ENCODE data around the gene MACROD2. TPM values are rescaled to one million over a fixed set of nuclear protein-coding genes. Genes with fewer than 3 reads are reported as not detected.
"Not testable (repeated sequence)": the region's sequence is repeated elsewhere in the genome, so short reads cannot be mapped to it uniquely, and the experiment has no call there.

MACROD2 gene
- total RNA-seq, 1 experiment from 2014 or later, result 0.24 TPM

DNA sequence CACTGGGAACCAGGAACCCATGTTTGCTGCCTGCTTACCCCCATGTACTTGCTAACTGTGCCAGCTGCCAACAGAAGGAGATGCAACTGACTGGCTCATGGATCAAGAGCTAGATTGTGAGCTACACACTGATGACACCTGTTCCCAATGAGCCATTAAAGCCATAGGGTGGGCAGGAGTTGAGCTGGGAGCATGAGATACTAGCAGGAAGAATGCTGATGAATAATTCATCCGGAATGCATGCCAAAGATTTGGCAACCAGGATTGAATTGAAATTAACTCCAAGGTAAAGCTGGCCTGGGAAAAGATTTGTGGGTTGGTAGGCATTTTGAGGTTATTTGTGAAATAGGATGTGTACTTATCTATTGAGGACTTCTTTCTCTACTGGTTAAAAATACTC, 1946.8 kb downstream of the MACROD2 start:
- no peak for DNase-seq (ENCODE audit: low read depth)

DNA sequence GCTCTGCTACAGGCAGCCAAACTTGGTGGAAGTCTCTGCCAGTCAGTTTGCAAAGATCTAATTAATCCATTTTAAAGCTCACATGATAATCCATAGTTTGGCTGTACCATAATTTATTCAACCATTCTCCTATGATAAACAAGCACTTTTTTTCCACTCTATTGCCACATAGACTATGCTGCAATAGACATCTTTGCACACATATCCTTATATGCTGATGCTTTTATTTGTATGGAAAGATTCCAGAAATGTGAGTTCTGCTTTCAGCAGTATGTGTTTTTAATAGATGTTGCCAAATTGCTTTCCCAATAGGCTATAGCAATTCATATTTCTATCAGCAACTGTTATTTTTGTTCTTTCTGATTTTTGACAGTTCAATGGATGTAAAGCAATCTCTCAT, 1950.0 kb downstream of the MACROD2 start:
- DNase-seq (ENCODE audit: low read depth), result no peak

DNA sequence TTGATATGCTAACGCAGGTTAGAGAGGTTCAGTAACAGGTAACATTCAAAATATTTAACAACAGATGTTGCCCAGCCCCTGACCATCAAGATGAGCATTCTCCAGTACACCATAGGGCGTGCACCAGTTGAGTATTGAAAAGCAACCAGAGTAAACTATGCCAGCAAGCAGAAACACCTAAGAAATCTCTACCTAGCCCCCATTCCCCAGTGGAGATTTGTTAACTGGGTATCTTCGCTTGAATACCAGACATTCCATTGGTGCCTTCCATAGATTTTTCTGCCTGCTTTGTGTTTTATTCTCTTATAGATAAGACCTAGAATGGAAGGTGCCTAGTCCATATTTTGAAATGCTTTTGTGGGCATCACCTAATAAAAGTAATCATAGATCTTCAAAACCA, 1954.1 kb downstream of the MACROD2 start:
- no peak for DNase-seq (ENCODE audit: low read depth)

DNA sequence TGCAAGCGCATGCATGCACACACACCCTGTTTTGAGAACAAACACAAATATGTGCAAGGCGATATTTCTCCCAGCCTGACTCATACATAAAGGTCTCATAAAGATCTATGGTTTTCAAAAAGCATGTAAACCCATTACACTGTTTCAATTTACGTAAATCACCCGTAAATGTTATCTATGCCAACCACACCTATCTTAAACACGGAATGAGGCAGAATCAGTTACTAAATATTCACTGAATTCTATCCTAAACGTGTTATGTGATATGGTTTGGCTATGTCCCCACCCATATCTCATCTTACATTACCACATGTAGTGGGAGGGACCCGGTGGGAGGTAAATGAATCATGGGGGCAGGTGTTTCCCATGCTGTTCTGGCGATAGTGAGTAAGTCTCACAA, 1956.3 kb downstream of the MACROD2 start:
- no peak for DNase-seq (ENCODE audit: low read depth)

DNA sequence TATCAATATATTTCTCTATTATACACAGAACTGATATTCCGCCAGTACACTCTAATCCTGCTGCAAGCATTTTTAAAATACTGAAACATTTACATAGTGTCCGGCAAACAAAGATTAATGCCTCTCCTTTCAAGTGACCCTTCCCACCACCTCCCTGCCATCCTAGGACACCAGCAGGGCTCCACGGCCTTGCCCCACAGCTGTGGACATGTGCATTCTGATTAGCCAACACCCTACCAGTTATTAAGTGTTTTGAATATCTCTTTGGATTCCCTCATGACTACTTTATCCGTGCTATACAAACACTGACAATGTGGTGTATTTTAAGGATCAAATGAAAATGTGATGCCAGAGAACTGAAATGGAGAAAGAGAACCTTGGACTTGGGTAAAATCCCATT, 1962.8 kb downstream of the MACROD2 start:
- DNase-seq (ENCODE audit: low read depth), result no peak

DNA sequence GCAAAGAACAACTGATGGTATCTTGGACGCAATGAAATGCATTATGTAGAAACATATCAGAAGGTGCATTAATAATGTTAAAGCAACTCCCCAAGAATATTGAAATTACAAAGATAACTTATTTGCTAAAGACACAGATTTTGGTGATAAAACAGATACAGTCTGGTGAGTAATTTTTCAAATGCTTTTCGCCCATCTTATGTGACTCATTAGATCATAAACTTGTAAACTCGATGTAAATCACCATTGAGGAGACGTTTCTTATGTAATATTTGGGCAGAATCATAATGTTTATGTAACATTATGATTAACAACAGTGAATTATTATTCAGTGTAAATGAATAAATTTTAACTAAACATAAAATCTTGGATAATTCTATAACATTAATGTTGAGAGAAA, 1969.8 kb downstream of the MACROD2 start:
- no peak for DNase-seq (ENCODE audit: low read depth)

DNA sequence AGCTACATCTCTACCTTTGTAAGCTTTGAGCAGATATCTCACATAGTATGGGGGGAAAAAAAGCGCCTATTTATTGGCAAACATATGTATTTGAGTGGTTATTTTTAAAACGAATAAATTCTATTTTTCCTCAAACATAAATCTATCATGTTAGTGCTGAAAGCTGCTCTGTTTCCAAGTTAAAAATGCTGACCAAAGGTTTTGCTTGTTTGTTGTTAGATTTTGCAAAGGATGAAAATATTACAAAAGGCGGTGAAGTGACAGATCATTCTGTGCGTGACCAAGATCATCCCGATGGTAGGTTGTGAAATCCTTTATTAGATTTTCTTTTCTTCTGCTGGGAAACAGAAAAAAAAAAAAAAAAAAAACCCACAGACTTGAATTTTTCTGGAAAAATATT, 1972.0 kb downstream of the MACROD2 start:
- DNase-seq (ENCODE audit: low read depth), result no peak

DNA sequence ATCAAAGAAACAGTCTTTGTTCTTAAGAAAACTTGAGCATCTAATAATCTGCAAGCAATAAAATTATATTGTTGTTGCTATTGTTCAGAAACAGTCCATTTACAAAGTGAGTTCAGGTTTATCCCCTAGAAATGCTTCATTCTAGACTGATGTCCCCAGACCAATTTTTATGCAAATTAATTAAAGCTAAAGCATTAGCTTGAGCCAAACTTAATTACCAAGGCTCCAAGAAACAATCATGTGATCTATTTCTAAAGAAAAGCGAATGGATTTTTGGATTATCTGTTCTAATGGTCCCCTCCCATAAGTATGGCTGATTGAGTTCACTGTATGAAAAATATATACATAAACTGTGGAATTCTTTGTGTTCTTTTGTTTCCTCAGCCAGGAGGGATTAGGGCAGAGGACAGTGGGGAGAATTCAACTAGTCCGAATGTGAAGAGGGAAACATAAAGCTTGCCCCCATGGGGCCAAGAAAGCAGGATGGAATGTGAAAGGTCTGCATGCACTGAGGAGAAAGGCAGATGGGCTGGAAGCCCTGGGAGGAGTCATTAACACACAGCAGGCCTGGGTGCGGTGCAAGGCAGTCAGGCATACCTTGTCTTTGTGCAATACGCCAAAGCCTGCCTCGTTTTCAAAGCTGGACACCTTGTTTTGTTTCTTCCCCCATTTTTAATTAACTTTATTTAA, 1980.9 kb downstream of the MACROD2 start:
- no peak for DNase-seq (ENCODE audit: low read depth)

DNA sequence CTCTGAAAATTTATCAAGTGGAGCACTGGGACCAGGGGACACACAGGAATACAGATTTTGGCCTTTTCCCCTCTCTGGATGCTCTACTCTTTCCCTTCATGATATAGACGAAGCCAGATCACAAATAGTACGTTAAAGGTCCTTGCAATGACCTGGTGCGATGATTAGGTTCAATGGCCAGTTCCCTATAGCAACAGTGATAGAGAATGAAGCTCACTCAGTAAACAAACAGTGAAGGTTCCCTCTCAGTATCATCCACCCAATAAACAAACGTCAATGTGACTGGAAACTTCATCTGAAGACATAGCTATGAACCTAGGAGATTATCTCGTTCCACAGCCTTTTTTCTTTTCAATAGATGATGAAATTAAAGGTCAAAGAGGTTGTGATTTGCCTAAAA, 1981.7 kb downstream of the MACROD2 start:
- no peak for DNase-seq (ENCODE audit: low read depth)

DNA sequence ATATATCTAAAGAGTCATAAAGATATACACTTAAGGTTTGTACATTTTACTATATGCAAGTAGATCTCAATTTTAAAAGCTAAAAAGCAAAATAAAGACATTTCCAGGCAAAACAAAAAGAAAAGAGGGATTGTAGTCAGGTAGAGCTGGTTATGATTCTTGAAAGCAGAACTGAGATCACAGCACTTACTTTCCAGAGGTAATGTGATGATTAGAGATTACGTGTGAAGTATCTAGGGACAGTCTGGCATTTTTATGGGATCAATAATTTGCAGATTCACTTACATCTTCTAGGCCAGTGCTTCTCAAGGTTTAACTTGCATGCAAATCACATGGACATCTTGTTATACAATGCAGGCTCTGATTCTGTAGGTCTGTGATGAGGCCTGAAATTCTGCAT, 1982.4 kb downstream of the MACROD2 start:
- DNase-seq (ENCODE audit: low read depth), result no peak

DNA sequence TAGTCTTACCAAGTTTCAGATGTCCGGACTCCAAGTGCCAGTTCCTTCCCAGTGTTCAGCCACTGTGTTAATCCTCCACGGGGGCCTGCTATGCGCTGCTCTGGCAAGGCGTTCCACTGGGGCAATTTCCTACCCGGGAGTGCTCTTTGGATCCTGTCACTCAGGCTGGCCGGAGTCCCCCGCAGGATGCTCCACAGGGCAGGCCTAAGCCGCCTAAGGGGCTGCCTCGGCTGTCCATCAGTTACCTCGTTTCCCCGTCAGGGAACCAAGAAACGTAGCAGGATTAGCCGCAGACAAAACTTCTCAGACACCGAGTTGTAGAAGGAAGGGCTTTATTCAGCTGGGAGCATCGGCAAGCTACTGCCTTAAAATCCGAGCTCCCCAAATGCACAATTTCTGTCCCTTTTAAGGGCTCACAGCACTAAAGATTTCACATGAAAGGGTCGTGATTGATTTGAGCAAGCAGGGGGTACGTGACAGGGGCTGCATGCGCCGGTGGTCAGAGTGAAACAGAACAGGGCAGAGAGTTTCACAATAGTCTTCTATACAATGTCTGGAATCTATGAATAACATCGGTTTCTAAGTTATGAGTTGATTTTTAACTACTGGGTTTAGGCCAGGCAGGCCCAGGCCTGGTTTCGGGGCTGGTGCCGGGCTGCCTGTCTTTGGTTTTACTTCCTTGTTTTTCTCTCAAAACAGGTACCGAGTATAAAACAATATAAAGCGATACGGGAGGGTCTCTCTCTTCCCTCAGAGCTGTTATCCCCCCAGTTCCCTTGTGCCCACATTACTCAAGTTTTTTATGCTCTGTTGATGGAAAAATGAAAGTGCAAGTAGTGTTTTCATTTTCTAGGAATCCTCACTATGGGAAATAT, 1990.4 kb downstream of the MACROD2 start:
- not testable (repeated sequence) for DNase-seq (ENCODE audit: low read depth)

DNA sequence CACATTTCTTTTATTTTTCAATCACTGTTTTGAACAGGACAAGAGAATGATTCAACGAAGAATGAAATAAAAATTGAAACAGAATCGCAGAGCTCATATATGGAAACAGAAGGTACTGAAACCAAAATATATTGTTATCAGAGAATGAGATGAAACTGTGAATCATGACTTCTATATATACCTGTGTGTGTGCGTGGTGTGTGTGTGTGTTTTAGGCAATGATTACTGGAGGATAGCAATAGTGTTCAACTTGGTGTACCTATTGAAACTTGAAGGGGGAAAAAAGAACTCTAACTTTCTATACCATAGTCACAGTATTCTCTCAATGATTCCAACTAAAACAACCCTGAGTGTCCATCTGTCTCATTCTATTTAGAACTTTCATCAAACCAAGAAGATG, 1991.4 kb downstream of the MACROD2 start:
- no peak for DNase-seq (ENCODE audit: low read depth)

DNA sequence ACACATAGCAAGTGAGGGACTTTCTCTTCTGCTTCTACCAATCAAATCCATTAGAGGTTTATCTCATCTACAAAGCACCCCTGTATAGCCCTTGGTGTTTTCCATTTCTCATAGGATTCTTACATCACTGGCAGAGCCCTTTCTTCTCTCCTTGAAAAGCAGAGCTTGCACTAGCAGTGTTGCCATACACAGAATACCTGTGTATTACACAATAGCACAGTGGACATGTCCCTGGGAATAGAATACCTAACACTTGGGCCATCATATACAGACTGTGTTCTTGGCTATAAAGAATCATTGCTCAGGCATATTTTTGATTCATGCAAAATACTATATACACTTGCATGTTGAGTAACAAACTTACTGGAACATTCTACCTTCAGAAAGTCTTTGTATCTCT, 1996.0 kb downstream of the MACROD2 start:
- no peak for DNase-seq (ENCODE audit: low read depth)

DNA sequence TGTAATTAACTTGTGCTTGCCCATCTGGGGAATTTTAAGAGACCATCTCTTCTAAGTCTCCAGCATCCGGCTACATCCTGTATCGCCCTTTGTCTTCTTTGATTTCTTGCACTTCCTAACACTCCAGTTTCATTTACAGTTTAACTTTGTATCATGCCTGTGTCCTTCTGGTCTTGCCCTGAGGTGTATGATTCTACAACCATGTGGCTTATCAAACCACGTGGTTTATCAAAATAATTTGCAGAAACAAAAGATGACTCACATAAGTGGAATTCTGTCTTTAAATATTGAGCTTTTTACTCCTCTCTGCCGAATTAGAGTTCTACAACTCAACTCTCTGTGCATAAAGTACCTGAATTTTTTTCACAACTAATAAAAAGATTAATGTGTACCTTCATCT, 1997.2 kb downstream of the MACROD2 start:
- peak; percentile 46 for DNase-seq (ENCODE audit: low read depth)

DNA sequence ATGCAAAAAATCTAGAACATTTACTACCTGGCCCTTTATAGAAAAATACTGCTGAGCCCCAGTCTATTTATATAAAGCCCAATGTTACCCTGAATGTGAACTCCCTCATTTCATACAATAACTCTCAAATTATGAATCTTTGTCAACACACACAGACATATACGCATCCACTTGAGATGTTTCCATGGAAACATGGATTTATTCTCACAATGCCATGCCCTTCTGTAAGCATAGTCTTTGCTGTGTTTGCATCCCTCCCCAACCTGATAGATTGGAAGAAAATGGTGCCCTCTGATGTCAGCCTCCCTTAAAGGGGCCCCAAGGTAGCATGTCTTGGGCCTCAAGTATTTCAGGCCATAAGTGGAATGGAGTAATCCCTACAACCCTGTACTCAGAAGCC, 2004.8 kb downstream of the MACROD2 start:
- DNase-seq (ENCODE audit: low read depth), result no peak

DNA sequence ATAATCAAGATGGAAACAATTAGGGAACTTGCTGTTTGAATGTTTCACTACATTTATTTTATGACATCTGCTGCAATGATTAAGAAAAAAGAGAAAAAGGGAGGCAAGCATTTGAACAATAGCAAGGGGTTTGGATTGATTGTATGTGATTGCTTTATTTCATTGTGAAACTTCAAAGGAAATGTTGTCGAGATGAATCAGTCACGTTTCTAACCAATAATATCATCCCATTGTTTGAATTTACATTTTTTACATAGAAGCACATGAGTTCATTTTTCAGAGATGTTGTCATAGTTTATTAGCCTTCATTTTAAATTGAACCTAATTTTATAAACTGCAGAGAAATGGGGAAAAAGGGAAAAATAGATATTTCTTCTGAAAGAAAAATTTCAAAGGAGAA, 2006.0 kb downstream of the MACROD2 start:
- no peak for DNase-seq (ENCODE audit: low read depth)

DNA sequence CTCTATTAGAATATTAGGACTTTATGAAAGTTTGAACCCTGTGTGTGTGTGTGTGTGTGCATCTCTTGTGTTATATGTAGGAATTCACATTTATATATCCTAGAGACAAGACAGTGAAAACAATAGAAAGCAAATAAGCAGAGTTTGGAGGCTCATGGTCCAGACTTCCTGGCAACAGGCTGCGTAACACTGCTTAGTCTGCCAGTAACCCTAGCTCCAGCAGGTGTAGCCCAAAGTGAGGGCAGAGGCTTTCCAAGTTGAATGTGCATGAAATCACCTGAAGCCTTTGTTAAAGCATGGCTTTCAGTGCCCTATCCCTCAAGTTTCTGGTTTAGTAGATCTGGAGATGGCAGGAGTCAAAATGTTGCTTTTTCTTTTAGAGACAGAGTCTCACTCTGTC, 2008.0 kb downstream of the MACROD2 start:
- no peak for DNase-seq (ENCODE audit: low read depth)

DNA sequence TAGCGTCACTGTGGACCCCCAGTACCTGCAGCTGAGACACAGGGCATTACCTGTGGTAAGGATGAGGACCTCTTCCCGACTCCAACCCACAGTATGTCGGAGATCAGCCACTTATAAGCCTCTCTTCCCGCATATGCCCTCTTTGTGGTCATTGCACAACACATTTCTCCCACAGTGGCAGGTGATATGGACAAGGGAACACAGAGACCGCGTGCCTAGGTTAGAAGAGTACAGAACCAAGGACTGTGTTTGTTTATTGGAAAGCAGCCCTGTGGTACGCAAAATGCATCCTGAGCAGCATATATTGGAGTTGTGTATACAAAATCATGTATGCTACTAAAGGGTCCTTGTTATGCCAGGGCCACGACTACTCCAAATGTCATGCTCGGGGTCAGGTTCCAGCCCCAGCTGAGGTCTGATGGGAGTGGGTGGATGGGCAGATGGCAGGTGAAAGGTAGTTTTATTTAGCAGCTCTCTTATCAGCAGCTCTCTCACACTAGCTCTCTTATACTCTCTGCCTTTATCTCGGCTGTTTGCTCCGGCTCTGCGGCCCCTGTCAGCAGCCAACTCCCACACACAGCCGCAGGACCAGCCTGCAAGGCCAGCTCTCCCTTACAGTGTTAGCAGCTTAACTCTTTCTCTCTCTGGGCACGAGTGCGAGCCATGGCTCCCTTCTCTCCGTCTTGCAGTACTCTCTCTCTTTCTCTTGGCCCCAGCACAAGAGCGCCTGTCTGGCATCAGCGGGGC, 2009.0 kb downstream of the MACROD2 start:
- no peak for DNase-seq (ENCODE audit: low read depth)

DNA sequence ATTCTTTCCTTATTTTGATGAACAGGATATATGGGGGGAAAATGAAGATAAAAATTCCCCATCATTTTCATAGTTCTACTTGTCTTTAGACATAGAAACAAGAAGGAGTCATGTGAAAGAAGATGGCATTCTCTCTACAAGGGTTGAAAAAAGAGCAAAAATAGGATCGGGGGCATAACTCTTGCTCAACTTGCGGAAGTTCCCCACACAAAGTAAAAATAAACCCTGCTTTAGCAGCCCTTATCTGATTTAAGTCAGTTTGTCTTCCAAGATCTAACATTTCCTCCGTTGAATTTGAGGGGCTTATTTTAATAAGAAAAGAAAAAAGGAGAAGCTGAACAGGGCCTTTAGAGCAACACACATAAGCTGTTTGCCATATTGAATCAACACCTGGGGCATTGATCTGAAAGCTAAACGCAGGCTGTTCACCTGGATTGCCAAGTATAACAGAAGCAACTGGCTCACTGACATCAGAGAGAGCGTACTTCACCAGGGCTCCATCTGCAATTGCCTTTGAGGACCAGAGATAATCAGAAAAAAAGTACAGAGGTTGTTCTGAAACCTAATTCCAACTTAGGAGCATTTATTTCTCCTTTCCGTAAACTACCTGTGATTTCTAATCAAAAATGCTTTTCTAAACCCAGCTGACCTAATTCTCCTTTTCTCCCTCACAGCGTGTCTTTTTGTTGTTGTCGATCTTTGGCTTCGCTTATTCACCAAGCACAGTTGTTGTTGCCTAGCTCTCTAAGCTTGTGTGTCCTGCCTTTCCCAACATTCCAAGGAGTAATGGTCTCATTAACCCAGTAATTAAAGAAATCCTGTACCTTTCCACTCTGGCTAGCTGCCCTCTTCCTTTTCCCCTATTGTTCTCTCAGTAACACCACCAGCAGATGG, 2010.0 kb downstream of the MACROD2 start:
- DNase-seq (ENCODE audit: low read depth), result no peak

DNA sequence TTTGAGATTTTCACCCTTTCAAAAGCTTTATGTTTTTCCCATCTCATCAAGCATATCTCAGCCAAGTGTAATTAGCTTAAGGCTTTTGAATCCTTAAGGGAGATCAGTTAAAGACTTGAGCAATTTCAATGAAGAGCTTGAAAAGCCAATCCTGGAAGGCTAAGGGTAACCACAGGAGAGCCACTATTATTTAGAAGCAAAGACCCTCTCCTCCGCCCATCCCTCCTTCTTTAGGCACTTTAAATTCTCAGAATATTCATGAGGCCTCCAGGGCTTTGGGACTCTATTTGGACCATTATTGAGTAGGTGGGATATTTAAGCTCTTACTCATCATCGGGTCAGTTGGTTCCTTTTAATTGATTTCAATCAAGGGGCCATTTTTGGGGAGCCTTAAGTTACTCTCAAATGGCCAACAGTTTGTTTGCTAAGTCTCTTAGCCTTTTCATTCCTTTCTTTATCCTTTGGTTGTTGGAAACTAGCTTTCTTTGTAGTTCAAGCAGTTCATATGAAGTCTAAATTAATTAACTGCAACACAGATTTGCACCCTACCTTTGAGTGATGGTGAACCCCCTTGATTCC, 2010.7 kb downstream of the MACROD2 start:
- no peak for DNase-seq (ENCODE audit: low read depth)

DNA sequence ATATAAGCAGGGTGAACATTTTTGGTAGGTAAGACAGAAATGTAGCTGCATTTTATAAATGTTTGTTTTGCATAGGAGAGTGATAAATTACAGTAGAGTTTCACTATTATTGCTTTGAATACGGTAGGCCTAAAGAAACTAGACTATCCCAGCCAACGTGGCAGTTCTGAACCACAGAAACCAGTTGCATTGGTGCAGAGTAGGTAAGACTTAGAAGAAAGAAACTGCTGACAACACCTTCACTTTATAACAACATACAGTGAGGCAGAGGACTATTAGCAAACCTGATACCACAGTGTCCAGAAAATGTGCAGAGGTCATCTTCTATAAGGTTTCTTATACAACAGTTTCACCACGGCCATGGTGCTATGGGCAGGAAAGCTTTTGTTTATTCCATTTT, 2011.8 kb downstream of the MACROD2 start:
- DNase-seq (ENCODE audit: low read depth), result no peak

Measured in RPMI7951 (cell line).